ENCODE results near the gene ZNF358. TPM values are rescaled to one million over a fixed set of nuclear protein-coding genes. Genes with fewer than 3 reads are reported as not detected.

The ZNF358 gene
- total and polyA plus RNA-seq, 2 donors: 7.1 to 23.5 TPM

- H3K27ac ChIP-seq (ENCODE audit: low read depth in 1 of 2, low read length in 1 of 2): no peak overlapping the region
- H3K4me3 ChIP-seq (ENCODE audit: low read length in 2 of 2): no peak overlapping the region
- H3K9me3 ChIP-seq (ENCODE audit: control insufficient read depth in 2 of 2, insufficient read depth in 1 of 2, low read length in 1 of 2): no peaks in the 10 kb centered on the region
- no peak for DNase-seq (ENCODE audit: low read depth in 6 of 9, low spot score in 9 of 9)
- WGBS: 98% methylated on average over 32 of the region's 32 CpGs
- peaks cover 20 to 30% of the 10 kb centered on the region in 2 donors for H3K36me3 ChIP-seq (ENCODE audit: control insufficient read depth in 2 of 2, insufficient read depth in 2 of 2, low read length in 1 of 2)
- H3K27me3 ChIP-seq (ENCODE audit: control insufficient read depth in 2 of 2, insufficient read depth in 1 of 2, low read length in 1 of 2): no peaks in the 10 kb centered on the region
- peaks cover 0 to 5% of the 10 kb centered on the region in 2 donors for H3K4me1 ChIP-seq (ENCODE audit: control insufficient read depth in 2 of 2, insufficient read depth in 2 of 2, low read length in 2 of 2)
Observed at GRCh38 chr19:7528522-7529245, 12.8 kb downstream of the ZNF358 start.

- Histone ChIP-seq H3K4me1 (ENCODE audit: control insufficient read depth in 2 of 2, insufficient read depth in 2 of 2, low read length in 2 of 2) (peaks cover 0 to 10% of the 10 kb centered on the region in 2 donors), H3K27ac (ENCODE audit: low read depth in 1 of 2, low read length in 1 of 2) (no peak overlapping the region), H3K27me3 (ENCODE audit: control insufficient read depth in 2 of 2, insufficient read depth in 1 of 2, low read length in 1 of 2) (no peaks in the 10 kb centered on the region), H3K36me3 (ENCODE audit: control insufficient read depth in 2 of 2, insufficient read depth in 2 of 2, low read length in 1 of 2) (peaks cover 20 to 30% of the 10 kb centered on the region in 2 donors), H3K9me3 (ENCODE audit: control insufficient read depth in 2 of 2, insufficient read depth in 1 of 2, low read length in 1 of 2) (no peaks in the 10 kb centered on the region), H3K4me3 (ENCODE audit: low read length in 2 of 2) (no peak overlapping the region)
- DNase-seq (ENCODE audit: low read depth in 6 of 9, low spot score in 9 of 9): no peak
- 95% methylated on average over 15 of the region's 15 CpGs for WGBS
Observed at GRCh38 chr19:7529246-7529600, 13.3 kb downstream of the ZNF358 start.

- 98% methylated on average over 33 of the region's 33 CpGs for WGBS
- Histone ChIP-seq H3K27me3 (ENCODE audit: control insufficient read depth in 2 of 2, insufficient read depth in 1 of 2, low read length in 1 of 2) (no peaks in the 10 kb centered on the region), H3K4me1 (ENCODE audit: control insufficient read depth in 2 of 2, insufficient read depth in 2 of 2, low read length in 2 of 2) (peaks cover 0 to 16% of the 10 kb centered on the region in 2 donors), H3K36me3 (ENCODE audit: control insufficient read depth in 2 of 2, insufficient read depth in 2 of 2, low read length in 1 of 2) (peaks cover 15 to 30% of the 10 kb centered on the region in 2 donors), H3K4me3 (ENCODE audit: low read length in 2 of 2) (no peak overlapping the region), H3K27ac (ENCODE audit: low read depth in 1 of 2, low read length in 1 of 2) (no peak overlapping the region), H3K9me3 (ENCODE audit: control insufficient read depth in 2 of 2, insufficient read depth in 1 of 2, low read length in 1 of 2) (no peaks in the 10 kb centered on the region)
- no peak for DNase-seq (ENCODE audit: low read depth in 6 of 9, low spot score in 9 of 9)
Observed at GRCh38 chr19:7529610-7530490, 13.9 kb downstream of the ZNF358 start.

- peak overlapping the region in 1 of 2 donors; percentile 47 for H3K27ac ChIP-seq (ENCODE audit: low read depth in 1 of 2, low read length in 1 of 2)
- 58% methylated on average over 30 of the region's 30 CpGs for WGBS
- peak overlapping the region; percentile 62 to 80 for H3K4me3 ChIP-seq (ENCODE audit: low read length in 2 of 2)
- no peak for DNase-seq (ENCODE audit: low read depth in 6 of 9, low spot score in 9 of 9)
- H3K27me3 ChIP-seq (ENCODE audit: control insufficient read depth in 2 of 2, insufficient read depth in 1 of 2, low read length in 1 of 2): no peaks in the 10 kb centered on the region
- peaks cover 0 to 25% of the 10 kb centered on the region in 2 donors for H3K4me1 ChIP-seq (ENCODE audit: control insufficient read depth in 2 of 2, insufficient read depth in 2 of 2, low read length in 2 of 2)
- H3K9me3 ChIP-seq (ENCODE audit: control insufficient read depth in 2 of 2, insufficient read depth in 1 of 2, low read length in 1 of 2): no peaks in the 10 kb centered on the region
- H3K36me3 ChIP-seq (ENCODE audit: control insufficient read depth in 2 of 2, insufficient read depth in 2 of 2, low read length in 1 of 2): peaks cover 5 to 22% of the 10 kb centered on the region in 2 donors
Observed at GRCh38 chr19:7533281-7533885, 17.5 kb downstream of the ZNF358 start.

GRCh38 chr19:7533925-7534480, 18.1 kb downstream of the ZNF358 start:
- DNase-seq (ENCODE audit: low read depth in 6 of 9, low spot score in 9 of 9): peak; percentile 71 to 95 (median 83)
- H3K4me3 ChIP-seq (ENCODE audit: low read length in 2 of 2): peak overlapping the region; percentile 62 to 80
- under 1% methylated on average over 41 of the region's 41 CpGs for WGBS
- H3K27ac ChIP-seq (ENCODE audit: low read depth in 1 of 2, low read length in 1 of 2): peak overlapping the region; percentile 55 to 58
- no peaks in the 10 kb centered on the region for H3K27me3 ChIP-seq (ENCODE audit: control insufficient read depth in 2 of 2, insufficient read depth in 1 of 2, low read length in 1 of 2)
- peaks cover 0 to 25% of the 10 kb centered on the region in 2 donors for H3K4me1 ChIP-seq (ENCODE audit: control insufficient read depth in 2 of 2, insufficient read depth in 2 of 2, low read length in 2 of 2)
- H3K9me3 ChIP-seq (ENCODE audit: control insufficient read depth in 2 of 2, insufficient read depth in 1 of 2, low read length in 1 of 2): no peaks in the 10 kb centered on the region
- peaks cover 9 to 22% of the 10 kb centered on the region in 2 donors for H3K36me3 ChIP-seq (ENCODE audit: control insufficient read depth in 2 of 2, insufficient read depth in 2 of 2, low read length in 1 of 2)

GRCh38 chr19:7534531-7535046, 18.7 kb downstream of the ZNF358 start:
- H3K27ac ChIP-seq (ENCODE audit: low read depth in 1 of 2, low read length in 1 of 2): peak overlapping the region; percentile 75 to 83
- under 1% methylated on average over 27 of the region's 27 CpGs for WGBS
- H3K4me3 ChIP-seq (ENCODE audit: low read length in 2 of 2): peak overlapping the region; percentile 62 to 80
- H3K4me1 ChIP-seq (ENCODE audit: control insufficient read depth in 2 of 2, insufficient read depth in 2 of 2, low read length in 2 of 2): peaks cover 0 to 25% of the 10 kb centered on the region in 2 donors
- no peaks in the 10 kb centered on the region for H3K27me3 ChIP-seq (ENCODE audit: control insufficient read depth in 2 of 2, insufficient read depth in 1 of 2, low read length in 1 of 2)
- no peaks in the 10 kb centered on the region for H3K9me3 ChIP-seq (ENCODE audit: control insufficient read depth in 2 of 2, insufficient read depth in 1 of 2, low read length in 1 of 2)
- H3K36me3 ChIP-seq (ENCODE audit: control insufficient read depth in 2 of 2, insufficient read depth in 2 of 2, low read length in 1 of 2): peaks cover 9 to 16% of the 10 kb centered on the region in 2 donors
- peak in 4 of 9 donors; percentile 15 to 64 (median 36) for DNase-seq (ENCODE audit: low read depth in 6 of 9, low spot score in 9 of 9)

GRCh38 chr19:7535047-7535997, 19.4 kb downstream of the ZNF358 start, which contains the start of gene PNPLA6:
PNPLA6 (plus strand) TSS chr19:7535717; CDS start chr19:7535789, 72 bp downstream.
- Histone ChIP-seq H3K27ac (ENCODE audit: low read depth in 1 of 2, low read length in 1 of 2) (peak within 1 kb of the TSS; percentile 75 to 83), H3K4me1 (ENCODE audit: control insufficient read depth in 2 of 2, insufficient read depth in 2 of 2, low read length in 2 of 2) (peaks cover 0 to 25% of the 10 kb centered on the region in 2 donors), H3K27me3 (ENCODE audit: control insufficient read depth in 2 of 2, insufficient read depth in 1 of 2, low read length in 1 of 2) (no peaks in the 10 kb centered on the region), H3K4me3 (ENCODE audit: low read length in 2 of 2) (peak within 1 kb of the TSS; percentile 62 to 80), H3K36me3 (ENCODE audit: control insufficient read depth in 2 of 2, insufficient read depth in 2 of 2, low read length in 1 of 2) (peaks cover 5 to 17% of the 10 kb centered on the region in 2 donors), H3K9me3 (ENCODE audit: control insufficient read depth in 2 of 2, insufficient read depth in 1 of 2, low read length in 1 of 2) (no peaks in the 10 kb centered on the region)
- peak; percentile 84 to 97 (median 94) for DNase-seq (ENCODE audit: low read depth in 6 of 9, low spot score in 9 of 9)
- under 1% methylated on average over 76 of the region's 76 CpGs for WGBS
